ENCODE results near the gene BRD2.

The BRD2 gene

DNA sequence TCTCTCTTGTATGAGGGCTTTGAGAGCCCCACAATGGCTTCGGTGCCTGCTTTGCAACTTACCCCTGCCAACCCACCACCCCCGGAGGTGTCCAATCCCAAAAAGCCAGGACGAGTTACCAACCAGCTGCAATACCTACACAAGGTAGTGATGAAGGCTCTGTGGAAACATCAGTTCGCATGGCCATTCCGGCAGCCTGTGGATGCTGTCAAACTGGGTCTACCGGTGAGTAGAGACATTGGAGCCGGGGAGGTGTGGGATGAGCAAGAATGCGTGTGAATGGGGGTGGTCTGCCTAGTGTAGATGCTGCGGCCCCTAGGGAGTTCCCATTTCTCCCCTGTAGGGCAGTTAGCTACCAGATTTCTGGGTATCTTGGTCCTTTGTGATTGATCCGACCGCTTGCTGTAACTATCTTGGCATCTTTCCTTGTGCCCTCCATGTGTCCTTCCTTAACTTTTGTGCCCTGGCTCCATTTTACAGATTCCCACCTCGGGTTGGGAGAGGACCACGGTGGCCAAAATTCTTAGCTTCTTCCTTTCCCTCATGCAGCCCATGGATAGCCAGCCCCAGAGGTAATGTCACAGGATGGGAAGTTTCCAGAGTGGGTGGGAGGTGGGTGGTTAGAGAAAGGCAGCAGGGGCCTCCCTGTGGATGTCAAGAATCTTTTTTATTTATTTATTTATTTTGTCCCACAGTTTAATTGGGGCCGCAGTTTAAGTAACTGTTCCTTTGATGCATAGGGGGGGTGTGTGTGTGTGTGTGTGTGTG, 6.3 kb downstream of the BRD2 start:
- peaks cover 61% of the 10 kb centered on the region for H3K36me3 ChIP-seq
- H3K4me1 ChIP-seq (ENCODE audit: control insufficient read depth in 1 of 2, insufficient read depth in 1 of 2, low read depth in 1 of 2, low read length in 1 of 2), result peaks cover 43 to 63% of the 10 kb centered on the region in 2 experiments
- H3K27me3 ChIP-seq, result no peaks in the 10 kb centered on the region
- peak overlapping the region; percentile 96 to 97 for H3K4me3 ChIP-seq (ENCODE audit: low read depth in 1 of 2, low read length in 1 of 2)
- TF ChIP-seq, protein P1, sequence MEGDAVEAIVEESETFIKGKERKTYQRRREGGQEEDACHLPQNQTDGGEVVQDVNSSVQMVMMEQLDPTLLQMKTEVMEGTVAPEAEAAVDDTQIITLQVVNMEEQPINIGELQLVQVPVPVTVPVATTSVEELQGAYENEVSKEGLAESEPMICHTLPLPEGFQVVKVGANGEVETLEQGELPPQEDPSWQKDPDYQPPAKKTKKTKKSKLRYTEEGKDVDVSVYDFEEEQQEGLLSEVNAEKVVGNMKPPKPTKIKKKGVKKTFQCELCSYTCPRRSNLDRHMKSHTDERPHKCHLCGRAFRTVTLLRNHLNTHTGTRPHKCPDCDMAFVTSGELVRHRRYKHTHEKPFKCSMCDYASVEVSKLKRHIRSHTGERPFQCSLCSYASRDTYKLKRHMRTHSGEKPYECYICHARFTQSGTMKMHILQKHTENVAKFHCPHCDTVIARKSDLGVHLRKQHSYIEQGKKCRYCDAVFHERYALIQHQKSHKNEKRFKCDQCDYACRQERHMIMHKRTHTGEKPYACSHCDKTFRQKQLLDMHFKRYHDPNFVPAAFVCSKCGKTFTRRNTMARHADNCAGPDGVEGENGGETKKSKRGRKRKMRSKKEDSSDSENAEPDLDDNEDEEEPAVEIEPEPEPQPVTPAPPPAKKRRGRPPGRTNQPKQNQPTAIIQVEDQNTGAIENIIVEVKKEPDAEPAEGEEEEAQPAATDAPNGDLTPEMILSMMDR (IDR thresholded peaks at IDR 0.05), result no peak
- no peaks in the 10 kb centered on the region for H3K9me3 ChIP-seq
- H3K27ac ChIP-seq, result peak overlapping the region; percentile 100

DNA sequence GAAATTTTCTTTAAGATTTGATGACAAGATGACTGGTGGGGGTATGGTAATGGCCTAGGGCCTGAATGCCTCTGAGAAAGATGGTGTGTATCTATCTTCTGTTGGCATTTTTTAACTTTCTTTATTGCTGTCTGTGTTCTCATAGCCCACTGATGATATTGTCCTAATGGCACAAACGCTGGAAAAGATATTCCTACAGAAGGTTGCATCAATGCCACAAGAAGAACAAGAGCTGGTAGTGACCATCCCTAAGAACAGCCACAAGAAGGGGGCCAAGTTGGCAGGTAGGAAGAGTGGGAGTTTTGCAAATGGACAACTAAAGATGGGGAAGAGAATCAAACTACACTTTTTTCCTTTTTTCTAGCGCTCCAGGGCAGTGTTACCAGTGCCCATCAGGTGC, 7.5 kb downstream of the BRD2 start:
- Histone ChIP-seq H3K9me3 (no peaks in the 10 kb centered on the region), H3K36me3 (peaks cover 73% of the 10 kb centered on the region), H3K27ac (peak overlapping the region; percentile 68), H3K4me1 (ENCODE audit: control insufficient read depth in 1 of 2, insufficient read depth in 1 of 2, low read depth in 1 of 2, low read length in 1 of 2) (peaks cover 34 to 55% of the 10 kb centered on the region in 2 experiments), H3K4me3 (ENCODE audit: low read depth in 1 of 2, low read length in 1 of 2) (no peak overlapping the region), H3K27me3 (no peaks in the 10 kb centered on the region)
- TF ChIP-seq, protein P1 (IDR thresholded peaks at IDR 0.05), result no peak

GRCh38 chr6:32976334-32977069, 8.1 kb downstream of the BRD2 start:
- H3K27ac ChIP-seq, result peak overlapping the region; percentile 68
- peaks cover 79% of the 10 kb centered on the region for H3K36me3 ChIP-seq
- no peaks in the 10 kb centered on the region for H3K27me3 ChIP-seq
- TF ChIP-seq, protein P1 (IDR thresholded peaks at IDR 0.05), result no peak
- H3K4me3 ChIP-seq (ENCODE audit: low read depth in 1 of 2, low read length in 1 of 2), result no peak overlapping the region
- H3K4me1 ChIP-seq (ENCODE audit: control insufficient read depth in 1 of 2, insufficient read depth in 1 of 2, low read depth in 1 of 2, low read length in 1 of 2), result peaks cover 32 to 55% of the 10 kb centered on the region in 2 experiments
- H3K9me3 ChIP-seq, result no peaks in the 10 kb centered on the region

GRCh38 chr6:32977272-32977952, 9.0 kb downstream of the BRD2 start:
- no peak overlapping the region for H3K4me3 ChIP-seq (ENCODE audit: low read depth in 1 of 2, low read length in 1 of 2)
- H3K36me3 ChIP-seq, result peaks cover 88% of the 10 kb centered on the region
- H3K4me1 ChIP-seq (ENCODE audit: control insufficient read depth in 1 of 2, insufficient read depth in 1 of 2, low read depth in 1 of 2, low read length in 1 of 2), result peaks cover 30 to 55% of the 10 kb centered on the region in 2 experiments
- H3K27me3 ChIP-seq, result no peaks in the 10 kb centered on the region
- H3K9me3 ChIP-seq, result no peaks in the 10 kb centered on the region
- H3K27ac ChIP-seq, result peak overlapping the region; percentile 68
- TF ChIP-seq, protein P1 (IDR thresholded peaks at IDR 0.05), result no peak

- Histone ChIP-seq H3K4me3 (ENCODE audit: low read depth in 1 of 2, low read length in 1 of 2) (no peak overlapping the region), H3K36me3 (peaks cover 84% of the 10 kb centered on the region), H3K27ac (peak overlapping the region; percentile 68), H3K4me1 (ENCODE audit: control insufficient read depth in 1 of 2, insufficient read depth in 1 of 2, low read depth in 1 of 2, low read length in 1 of 2) (peaks cover 30 to 55% of the 10 kb centered on the region in 2 experiments), H3K27me3 (no peaks in the 10 kb centered on the region), H3K9me3 (no peaks in the 10 kb centered on the region)
- TF ChIP-seq, protein P1 (IDR thresholded peaks at IDR 0.05), result no peak
Measured at GRCh38 chr6:32977953-32978324, 9.5 kb downstream of the BRD2 start.
